ENCODE data around the gene CDKL2.

- TF ChIP-seq HDGF (IDR thresholded peaks at IDR 0.05; ENCODE audit: borderline replicate concordance) (no peak), TARDBP (IDR thresholded peaks at IDR 0.05) (no peak), BHLHE40 (IDR thresholded peaks at IDR 0.05; ENCODE audit: borderline replicate concordance) (no peak), FOXM1 (IDR thresholded peaks at IDR 0.05; ENCODE audit: borderline replicate concordance) (no peak), FOXA1 (IDR thresholded peaks at IDR 0.05) (no peak), SUZ12 (IDR thresholded peaks at IDR 0.05) (no peak), CTBP1 (IDR thresholded peaks at IDR 0.05; ENCODE audit: borderline replicate concordance) (no peak), ELF4 (IDR thresholded peaks at IDR 0.05) (no peak)
These were observed 8.6 kb downstream of the CDKL2 start for GRCh38 chr4:75621715-75622114.
